Large intestine (tissue), 3 donors: ENCODE data around the gene CHST11. TPM values are rescaled to one million over a fixed set of nuclear protein-coding genes. Genes with fewer than 3 reads are reported as not detected.
"Not testable (repeated sequence)": the region's sequence is repeated elsewhere in the genome, so short reads cannot be mapped to it uniquely, and the experiment has no call there.

Experiments used
- DNase-seq, 2 donors: peaks; one replicate each; pipeline versions ENCODE4 v3.0.0 to v3.0.0-alpha.2; 2013
- H3K27ac ChIP-seq: one replicate; pipeline ENCODE4 v1.5.1; 2013; ENCODE audit warnings: low read length
- H3K27me3 ChIP-seq: 2 replicates; pipeline ENCODE4 v1.6.1; 2013; ENCODE audit warnings: low read length; ENCODE audit not compliant: control insufficient read depth, insufficient read depth
- H3K36me3 ChIP-seq: 2 replicates; pipeline ENCODE4 v1.6.1; 2013; ENCODE audit warnings: low read length; ENCODE audit not compliant: control insufficient read depth, insufficient read depth
- H3K4me1 ChIP-seq: one replicate; pipeline ENCODE4 v1.6.1; 2013; ENCODE audit warnings: low read length; ENCODE audit not compliant: control insufficient read depth, insufficient read depth
- H3K4me3 ChIP-seq: one replicate; pipeline ENCODE4 v1.5.1; 2013; ENCODE audit warnings: low read length
- H3K9me3 ChIP-seq: one replicate; pipeline ENCODE4 v1.6.1; 2013; ENCODE audit warnings: mild to moderate bottlenecking, low read depth, low read length, moderate library complexity; ENCODE audit not compliant: control insufficient read depth
- WGBS: methylation state at CpG from one replicate; pipeline ENCODE4 v1.1.5; 2013; ENCODE audit warnings: low lambda C conversion rate; ENCODE audit not compliant: insufficient coverage; 5-methylcytosine and 5-hydroxymethylcytosine counted together
- polyA plus RNA-seq: library from polyadenylated mRNA; unstranded; fragments of 120-200 nt; gene quantifications from one replicate; pipeline ENCODE4 v1.2.1, GENCODE V29; 2013

The CHST11 gene
- polyA plus RNA-seq, 1 donor, result 5.9 TPM

DNA sequence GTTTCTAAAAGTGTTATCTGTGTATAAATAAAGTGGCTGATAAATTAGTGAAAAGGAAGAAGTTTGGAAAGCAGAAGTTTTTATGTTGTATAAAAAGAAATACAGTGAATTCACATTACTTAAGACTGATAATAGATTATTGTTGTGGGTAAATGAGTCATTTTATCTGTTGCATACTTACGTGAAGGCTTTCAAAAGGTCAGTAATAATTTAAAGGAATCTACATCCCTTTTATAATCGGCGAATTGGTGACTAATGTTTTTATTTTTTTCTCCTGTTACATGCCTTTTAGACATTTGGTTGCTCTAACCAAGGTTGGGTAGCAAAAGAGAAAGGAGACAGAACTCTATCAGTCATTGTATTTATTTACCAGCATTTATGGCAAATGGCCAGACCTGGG, 345.5 kb downstream of the CHST11 start:
- H3K27me3 ChIP-seq, result no peaks in the 10 kb centered on the region
- H3K27ac ChIP-seq, result no peak overlapping the region
- no peak for DNase-seq
- 90% methylated on average over 2 of the region's 3 CpGs for WGBS
- H3K9me3 ChIP-seq, result no peaks in the 10 kb centered on the region
- no peak overlapping the region for H3K4me3 ChIP-seq
- H3K4me1 ChIP-seq, result no peaks in the 10 kb centered on the region
- no peaks in the 10 kb centered on the region for H3K36me3 ChIP-seq

- no peak overlapping the region for H3K4me3 ChIP-seq
- 80% methylated on average over 1 of the region's 4 CpGs for WGBS
- no peak for DNase-seq
These were observed 348.4 kb downstream of the CHST11 start for GRCh38 chr12:104805186-104805585.

GRCh38 chr12:104806194-104806593, 349.4 kb downstream of the CHST11 start:
- not testable (repeated sequence) for DNase-seq, H3K9me3 ChIP-seq, H3K4me3 ChIP-seq, H3K27me3 ChIP-seq, H3K27ac ChIP-seq, H3K4me1 ChIP-seq, H3K36me3 ChIP-seq
- WGBS, result no CpG with 5 or more reads among the region's 4 CpGs

More at GRCh38 chr12:104805186-104805585, 348.4 kb downstream of the CHST11 start:
- Histone ChIP-seq H3K4me1 (no peaks in the 10 kb centered on the region), H3K36me3 (no peaks in the 10 kb centered on the region), H3K27ac (no peak overlapping the region), H3K27me3 (no peaks in the 10 kb centered on the region), H3K9me3 (no peaks in the 10 kb centered on the region)

DNA sequence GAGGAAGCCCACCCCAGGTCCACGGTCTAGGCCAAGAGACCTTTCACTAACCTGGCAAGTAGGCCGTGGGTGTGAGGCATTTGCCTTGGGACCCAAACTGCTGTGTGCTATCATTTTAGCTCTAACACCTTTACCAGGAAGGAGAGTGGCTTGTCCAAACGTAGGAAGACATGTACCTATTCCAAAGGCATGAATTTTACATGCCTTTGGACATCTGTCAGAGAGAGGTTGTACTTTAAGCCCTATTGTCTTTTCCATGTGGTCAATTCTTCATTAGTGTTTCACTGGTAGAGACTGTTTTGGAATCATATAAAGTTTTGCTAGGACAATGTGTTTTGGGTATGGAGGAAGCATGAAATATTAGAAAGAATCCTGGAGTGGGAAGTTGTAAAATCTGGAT, 352.5 kb downstream of the CHST11 start:
- WGBS, result no CpG with 5 or more reads among the region's 3 CpGs
- DNase-seq, result no peak
- H3K27ac ChIP-seq, result no peak overlapping the region

DNA sequence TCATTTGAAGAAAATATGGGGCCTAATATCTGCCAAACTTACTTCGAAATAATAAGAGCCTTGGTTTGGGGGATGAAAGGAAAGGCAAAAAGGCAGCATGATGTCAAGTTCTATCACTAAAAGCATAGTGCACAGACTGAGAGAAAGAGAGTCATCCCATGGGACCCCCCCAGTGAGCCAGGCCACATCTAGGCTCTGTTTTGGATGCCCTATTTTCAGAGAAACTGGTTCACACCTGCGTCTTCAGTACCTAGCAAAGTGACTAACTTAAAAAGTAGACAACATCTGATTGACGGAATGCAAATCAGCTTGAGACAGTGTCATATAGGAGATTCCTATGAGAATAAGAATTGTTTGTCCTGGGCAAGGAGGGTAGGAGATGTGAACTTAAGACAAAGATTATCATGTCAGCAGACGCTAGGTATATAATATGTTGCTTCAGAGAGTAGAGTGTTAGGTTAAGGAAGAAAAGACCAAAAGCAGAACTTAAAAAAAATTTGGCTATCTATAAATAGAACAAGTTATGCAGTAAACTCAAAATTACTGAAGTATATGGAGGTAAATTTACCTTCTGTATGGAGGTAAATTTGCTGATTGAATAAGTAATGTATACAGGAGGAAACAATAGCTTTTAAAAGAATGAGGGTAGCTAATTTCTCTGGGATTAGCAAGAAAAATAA, 353.1 kb downstream of the CHST11 start:
- Histone ChIP-seq H3K27me3 (no peaks in the 10 kb centered on the region), H3K4me3 (no peak overlapping the region), H3K4me1 (no peaks in the 10 kb centered on the region), H3K27ac (no peak overlapping the region), H3K36me3 (no peaks in the 10 kb centered on the region), H3K9me3 (no peaks in the 10 kb centered on the region)
- DNase-seq, result no peak
- 100% methylated on average over 1 of the region's 4 CpGs for WGBS

More for the DNA sequence above, 352.5 kb downstream of the CHST11 start:
- H3K27me3 ChIP-seq, result no peaks in the 10 kb centered on the region
- H3K9me3 ChIP-seq, result no peaks in the 10 kb centered on the region
- H3K36me3 ChIP-seq, result no peaks in the 10 kb centered on the region
- no peaks in the 10 kb centered on the region for H3K4me1 ChIP-seq
- no peak overlapping the region for H3K4me3 ChIP-seq

Other genes starting within 250 kb of the CHST11 start
- gene TXNRD1, start 241.2 kb upstream of the CHST11 start, polyA plus RNA-seq, result 32.7 TPM
- gene EID3, start 153.2 kb upstream of the CHST11 start, polyA plus RNA-seq, result 2.4 TPM